GM18498 (cell line): ENCODE measurements around the gene SLC39A11.
"Not testable (repeated sequence)": the region's sequence is repeated elsewhere in the genome, so short reads cannot be mapped to it uniquely, and the experiment has no call there.

ENCODE experiments used
- ATAC-seq: cut with Tn5 transposase; IDR thresholded peaks from one replicate; pipeline ENCODE4 v1.9.1; 2021; ENCODE audit warnings: mild to moderate bottlenecking, moderate library complexity; ENCODE audit not compliant: unreplicated experiment

The SLC39A11 gene

DNA sequence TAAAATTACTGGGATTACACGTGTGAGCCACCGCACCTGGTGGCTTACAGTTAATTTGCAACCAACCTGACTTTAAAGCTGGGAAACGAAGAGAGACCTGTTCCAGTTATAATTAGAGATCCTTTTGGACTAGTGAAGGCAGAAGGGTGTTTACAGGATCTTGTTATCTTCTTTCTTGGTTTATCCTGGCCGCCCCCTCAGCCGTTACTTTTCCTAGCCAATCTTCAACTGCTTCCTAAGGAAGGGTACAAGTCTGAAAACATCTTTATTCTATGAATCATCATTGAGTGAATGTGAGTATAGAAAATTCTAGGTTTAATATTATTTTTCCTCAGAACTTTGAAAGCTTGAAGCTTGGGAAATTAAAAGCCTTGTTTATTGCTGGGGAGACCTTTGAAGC lies 286.5 kb downstream of the SLC39A11 start:
- ATAC-seq: no peak

DNA sequence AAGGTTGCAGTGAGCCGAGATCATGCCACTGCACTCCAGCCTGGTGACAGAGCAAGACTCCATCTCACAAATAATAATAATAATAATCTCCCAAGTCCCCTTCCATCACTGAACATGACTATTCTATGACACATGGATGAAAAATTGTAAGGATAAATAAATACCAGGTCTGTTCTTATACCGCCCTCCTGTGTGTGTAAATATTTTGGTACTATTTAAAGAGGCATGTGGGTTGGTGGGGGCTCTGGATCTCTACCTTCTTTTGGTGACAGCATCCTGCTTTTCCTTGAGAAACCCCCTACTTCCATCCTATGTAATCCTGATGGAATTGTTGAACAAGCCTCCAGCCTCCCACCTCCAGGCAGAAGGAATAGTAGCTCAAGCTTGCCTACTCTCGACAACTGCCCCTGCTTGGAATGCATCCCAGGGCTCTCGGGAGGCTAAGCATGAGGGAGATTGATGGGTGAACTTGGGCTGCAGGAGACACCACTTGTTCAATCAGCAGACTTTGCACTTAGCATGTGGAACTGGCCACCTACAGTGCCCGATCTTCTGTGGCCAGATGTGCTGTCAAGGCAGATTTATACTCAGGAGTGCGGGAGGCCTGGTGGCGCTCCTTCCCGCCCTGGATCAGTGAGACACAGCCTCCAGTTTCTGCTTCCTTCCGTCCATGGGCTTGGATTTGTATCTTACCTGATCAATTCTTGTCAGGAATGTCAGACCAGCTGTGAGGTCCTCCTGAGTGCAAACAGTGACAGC lies 287.4 kb downstream of the SLC39A11 start:
- ATAC-seq: no peak

DNA sequence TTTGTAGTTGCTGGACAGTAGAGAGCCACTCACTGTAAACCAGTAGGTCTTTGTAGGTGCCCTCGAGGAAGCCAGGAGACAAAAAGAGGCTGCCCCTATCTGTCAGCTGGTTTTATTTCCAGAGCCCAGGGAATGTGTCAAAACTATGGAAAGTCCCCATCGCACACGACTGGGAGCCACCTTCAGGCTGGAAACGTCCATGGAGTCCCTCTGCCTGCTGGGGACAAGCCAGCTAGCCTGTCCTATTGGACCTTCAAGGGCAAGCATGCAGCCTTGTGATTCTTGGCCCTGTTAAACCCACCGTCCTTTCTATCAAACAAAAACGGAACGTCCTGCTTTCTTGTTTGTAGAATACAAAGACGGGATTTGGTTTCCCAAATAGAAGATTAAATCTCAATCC lies 289.8 kb downstream of the SLC39A11 start:
- ATAC-seq: no peak

DNA sequence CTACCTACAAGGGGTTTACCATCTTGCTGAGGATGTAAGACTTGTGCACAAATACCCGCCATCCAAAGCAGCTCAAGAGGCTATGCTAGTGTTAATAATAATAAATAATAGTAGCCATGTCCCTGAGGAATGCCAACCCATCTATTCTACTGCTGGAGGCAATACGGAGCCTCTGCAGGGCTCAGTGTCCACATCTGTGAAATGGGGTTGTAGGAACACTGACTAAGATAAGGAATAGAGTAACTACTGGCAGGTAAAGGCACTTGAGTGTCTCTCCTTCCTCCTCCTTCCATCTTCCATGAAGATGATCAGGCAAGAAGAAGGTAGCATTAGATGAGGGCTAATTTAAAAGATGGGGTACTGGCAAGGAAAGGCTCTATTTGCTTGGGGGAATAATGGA lies 295.3 kb downstream of the SLC39A11 start:
- no peak for ATAC-seq

DNA sequence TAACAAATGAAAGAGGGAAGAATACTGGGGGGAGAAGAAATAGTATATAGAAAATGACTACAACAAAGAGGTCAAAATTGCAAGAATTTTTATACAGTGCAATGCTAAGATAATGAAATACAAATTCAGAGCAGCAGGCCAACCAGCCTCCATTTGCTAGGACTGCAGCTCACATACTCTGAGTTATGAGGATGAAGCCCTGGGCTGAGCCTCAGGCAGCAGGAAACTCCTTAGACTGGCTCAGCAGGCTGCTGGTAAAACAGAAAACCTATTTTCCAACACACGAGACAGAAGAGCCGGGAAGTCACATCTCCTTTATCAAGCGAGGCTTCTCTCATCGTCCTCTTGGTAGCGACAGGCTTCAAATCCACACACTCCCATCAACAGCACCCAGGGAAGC lies 296.5 kb downstream of the SLC39A11 start:
- ATAC-seq: no peak

DNA sequence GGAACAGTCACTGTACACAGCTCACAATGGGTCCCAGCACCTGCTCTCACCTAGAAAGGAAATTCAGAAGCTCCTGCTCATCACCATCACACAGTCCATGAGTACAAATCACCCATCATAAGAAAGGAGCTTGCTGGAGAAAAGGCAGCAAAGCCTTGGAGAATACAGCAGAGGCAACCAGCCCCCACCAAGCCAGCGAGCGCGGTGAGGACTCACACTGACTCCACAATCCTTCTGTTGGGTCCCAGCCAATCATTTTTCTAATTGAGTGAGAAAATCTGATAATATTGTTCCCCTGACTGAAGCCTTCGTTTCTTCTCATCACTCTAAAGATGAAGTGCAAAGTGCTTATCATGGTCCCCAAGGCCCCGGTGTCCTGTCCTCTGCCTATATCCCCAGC lies 298.3 kb downstream of the SLC39A11 start:
- no peak for ATAC-seq

DNA sequence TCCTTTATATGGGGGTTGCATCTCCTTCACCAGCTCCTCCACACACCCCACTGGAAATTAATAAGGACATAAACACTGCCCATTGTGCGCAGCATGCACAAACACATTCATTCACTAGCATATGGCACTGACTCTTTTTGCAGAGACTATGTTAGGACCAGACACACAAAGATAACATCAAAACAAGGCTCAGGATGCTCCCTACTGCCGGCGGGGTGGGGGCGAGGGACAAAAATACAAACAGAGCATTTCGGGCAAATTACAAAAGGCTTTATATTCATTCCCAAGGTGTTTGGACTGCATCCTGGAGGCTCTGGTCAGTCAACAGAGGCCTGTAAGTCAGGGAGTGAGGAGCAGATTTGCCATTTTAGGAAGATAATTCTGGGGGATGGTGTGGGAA lies 299.7 kb downstream of the SLC39A11 start:
- ATAC-seq: no peak

DNA sequence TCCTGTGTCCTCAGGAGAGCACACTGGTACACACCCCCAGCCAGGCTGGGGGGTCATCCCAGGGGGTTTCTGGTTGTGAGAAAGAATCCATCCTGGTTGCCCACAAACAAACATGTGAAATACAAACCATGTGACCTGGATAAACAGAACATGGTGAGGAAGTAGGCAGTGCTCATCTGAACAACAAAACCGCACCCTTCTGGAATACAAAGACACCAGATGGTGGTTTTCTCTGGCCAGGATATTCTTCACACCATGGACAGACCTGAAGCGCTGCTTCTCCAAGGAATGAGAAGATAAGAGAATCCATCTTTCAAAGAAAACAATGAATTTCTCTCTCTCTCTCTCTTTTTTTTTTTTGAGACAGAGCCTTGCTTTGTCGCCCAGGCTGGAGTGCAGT lies 302.3 kb downstream of the SLC39A11 start:
- no peak for ATAC-seq

DNA sequence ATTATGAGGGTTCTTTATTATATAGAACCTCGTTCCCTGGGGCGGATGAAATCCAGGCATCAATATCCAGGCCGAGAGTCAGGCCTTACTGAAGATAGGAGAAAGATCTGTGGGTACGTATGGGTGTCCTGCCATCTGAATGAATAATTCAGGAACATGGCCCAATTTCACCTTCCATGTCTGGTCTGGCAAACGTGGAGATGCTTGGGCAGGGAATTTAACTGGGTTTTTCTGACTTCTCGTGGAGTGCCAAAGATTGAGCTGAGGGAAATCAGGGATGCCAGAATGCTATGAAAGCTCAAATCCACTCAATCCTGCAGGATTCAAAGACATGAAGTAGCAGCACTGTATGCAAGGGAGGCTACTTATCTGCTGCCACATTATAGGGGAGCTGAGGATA lies 302.8 kb downstream of the SLC39A11 start:
- no peak for ATAC-seq

DNA sequence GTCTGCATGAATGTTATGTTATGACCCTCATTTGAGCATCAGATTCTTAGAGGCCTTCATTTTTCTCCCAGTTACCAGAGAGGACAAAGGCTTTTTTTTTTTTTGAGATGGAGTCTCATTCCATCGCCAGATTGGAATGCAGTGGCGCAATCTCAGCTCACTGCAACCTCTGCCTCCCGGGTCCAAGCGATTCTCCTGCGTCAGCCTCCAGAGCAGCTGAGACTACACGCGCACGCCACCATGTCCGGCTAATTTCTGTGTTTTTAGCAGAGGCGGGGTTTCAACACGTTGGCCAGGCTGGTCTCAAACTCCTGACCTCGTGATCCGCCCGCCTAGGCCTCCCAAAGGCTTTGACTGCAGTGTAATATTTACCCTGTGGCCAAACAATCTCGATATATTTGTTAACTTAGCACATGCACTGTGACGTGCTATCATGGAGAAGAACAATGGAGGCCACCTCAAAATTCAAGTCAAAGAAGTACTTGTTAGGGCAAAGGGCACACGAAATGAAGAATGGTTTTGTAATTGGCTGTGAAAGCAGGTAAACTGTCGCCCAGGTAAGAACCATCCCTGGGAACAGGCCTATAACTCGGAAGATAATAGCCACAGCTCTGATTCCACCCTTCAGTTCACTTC lies 303.4 kb downstream of the SLC39A11 start:
- no peak for ATAC-seq

DNA sequence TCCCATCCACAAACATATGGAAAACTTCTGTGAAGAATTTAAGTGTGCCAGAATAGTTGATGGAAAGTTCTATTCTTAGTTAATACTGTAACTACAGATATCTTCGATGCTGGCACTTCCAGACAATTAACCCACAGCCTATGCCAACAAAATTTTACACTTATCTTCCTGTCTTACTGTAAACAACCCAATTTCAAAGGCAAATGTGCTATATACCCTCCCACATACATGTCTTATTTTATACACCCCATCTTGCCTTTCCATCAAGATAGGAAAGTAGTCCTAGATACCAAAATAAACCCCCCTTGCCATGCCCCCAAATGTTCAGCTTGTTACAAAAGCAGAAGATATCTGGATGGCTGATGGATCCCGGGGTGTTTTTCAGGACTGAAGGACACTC lies 306.3 kb downstream of the SLC39A11 start:
- no peak for ATAC-seq

DNA sequence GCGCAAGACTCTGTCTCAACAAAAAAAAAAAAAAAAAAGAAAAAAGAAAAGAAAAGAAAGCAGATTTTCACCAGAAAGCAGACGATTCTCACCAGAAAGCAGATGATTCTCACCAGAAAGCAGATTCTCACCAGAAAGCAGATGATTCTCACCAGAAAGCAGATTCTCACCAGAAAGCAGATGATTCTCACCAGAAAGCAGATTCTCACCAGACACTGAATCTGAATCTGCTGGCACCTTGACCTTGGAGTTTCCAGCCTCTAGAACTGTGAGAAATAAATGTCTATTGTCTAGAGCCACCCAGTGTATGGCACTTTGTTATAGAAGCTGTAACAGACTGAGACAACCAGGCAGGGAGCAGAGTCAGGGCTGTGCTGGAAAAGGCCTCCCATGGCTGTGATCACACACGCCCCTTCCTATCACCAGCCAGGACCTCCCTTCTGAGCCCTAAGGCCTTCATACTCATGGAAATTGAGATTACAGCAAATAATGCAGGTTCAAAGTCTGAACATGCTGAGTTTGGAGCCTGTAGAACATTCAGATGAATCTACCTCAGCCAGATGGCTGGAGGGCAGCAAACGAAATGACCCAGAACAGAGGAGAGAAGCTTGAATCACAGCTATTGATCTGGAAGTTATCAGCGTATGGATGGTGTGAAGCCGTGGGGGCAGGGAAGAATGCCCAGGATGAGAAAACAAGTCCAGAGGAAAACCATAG lies 309.3 kb downstream of the SLC39A11 start:
- no peak for ATAC-seq

DNA sequence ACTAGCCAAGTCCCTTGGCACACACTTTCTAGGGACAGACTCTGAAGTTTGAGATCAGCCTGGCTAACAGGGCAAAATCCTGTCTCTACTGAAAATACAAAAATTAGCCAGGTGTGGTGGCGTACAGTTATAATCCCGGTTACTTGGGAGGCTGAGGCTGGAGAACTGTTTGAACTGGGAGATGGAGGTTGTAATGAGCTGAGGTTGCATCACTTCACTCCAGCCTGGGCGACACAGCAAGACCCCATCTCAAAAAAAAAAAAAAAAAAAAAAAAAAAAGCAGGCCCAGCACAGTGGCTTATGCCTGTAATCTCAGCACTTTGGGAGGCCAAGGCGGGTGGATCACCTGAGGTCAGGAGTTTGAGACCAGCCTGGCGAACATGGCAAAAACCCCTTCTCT lies 310.1 kb downstream of the SLC39A11 start:
- not testable (repeated sequence) for ATAC-seq

DNA sequence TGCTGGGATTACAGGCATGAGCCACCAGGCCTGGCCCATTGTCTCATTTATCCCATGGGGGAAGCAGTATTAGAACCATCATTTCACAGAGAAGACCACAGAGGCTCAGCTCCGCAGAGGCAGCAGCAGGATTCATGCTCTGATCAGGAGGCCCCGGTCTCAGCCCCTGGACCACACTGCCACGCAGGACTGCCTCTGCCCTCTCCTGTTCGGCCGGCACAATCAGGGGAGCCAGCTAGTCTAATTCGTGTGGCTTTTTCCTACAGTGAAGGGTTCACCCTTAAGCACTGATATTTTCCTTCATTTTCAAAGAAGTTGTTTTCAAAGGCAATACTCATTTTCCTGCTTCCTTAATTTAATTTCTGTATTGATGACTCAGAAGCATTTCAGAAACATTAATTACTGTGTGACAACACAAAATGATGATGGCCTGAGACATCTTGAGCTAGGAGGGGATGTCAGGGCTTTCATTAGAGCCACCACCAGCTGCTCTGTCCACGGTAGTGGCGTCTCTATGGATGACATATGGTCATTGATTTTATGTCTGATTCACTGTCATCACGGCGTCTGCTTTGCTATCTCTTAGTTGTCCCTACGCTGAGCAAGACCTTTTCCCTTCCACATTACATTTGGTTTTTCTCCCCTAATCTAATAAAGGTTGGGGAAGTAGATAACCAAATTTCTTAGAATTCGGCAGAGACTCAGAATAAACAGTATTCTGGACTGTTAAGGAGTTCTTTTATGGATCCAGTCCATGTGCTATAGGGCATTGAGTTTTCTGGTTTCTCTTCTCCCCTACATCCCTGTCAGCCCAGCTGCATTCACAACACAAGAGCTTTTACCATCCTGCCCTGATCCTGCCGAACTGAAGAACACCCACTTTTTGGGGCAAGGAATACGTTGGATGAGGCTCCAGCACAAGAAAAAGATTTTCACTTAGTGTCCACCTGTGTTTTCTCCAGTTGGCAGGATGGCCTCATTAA lies 314.0 kb downstream of the SLC39A11 start:
- ATAC-seq: no peak

DNA sequence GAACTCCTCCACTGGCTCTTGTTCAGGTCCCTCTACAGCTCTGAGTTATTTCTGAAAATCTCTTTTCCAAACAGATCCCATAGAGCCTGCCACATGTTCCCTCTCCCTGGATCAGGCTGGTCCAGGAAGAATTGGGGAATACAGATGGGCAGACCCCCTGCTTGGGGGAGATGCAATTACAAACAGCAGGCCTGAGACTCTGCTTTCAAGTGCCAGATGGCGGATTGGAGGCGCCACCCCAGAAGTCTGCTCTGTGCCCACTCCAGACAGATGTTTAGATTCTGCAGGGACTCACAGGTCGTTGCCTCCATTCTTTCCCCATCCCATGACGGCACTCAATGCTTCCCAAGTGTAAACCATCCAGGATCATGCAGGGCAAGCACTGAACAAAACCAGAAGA lies 316.6 kb downstream of the SLC39A11 start:
- no peak for ATAC-seq

DNA sequence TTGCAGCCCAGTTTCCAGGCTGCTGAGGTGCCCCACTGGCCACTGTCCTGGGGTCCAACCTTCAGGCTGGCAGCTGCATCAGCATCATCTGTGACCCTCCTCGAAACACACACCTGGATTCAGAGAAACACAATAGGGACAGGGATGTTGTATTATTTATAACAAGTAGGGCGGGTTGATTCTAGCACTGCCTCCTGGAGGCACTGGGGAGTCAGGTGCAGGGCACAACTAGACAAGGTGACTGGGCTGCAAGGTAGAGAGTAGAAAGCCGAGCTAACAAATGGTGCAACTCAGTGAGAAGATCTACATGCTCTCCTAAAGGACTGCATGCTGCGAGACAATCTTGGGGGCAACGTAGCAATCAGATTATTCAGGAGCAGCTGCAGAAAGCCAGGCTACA lies 317.3 kb downstream of the SLC39A11 start:
- no peak for ATAC-seq

DNA sequence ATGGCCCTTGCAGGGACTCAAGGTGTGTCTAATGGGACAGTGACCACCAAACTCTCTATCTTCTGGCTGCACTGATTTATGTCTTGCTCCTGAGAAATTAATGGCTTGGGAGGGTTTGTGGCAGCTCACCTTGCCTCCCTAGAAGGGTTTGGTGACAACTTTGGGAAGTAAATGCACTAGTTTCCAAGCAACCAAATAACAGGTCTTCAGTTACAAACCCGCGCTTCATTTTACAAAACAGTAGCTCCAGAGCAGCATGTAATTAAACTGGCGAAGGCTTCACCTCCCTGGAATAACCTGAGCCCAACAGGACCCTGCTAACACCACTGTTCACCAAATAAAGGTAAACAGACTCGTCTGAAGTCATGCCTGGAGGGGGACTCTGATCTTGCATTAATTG lies 318.3 kb downstream of the SLC39A11 start:
- no peak for ATAC-seq

DNA sequence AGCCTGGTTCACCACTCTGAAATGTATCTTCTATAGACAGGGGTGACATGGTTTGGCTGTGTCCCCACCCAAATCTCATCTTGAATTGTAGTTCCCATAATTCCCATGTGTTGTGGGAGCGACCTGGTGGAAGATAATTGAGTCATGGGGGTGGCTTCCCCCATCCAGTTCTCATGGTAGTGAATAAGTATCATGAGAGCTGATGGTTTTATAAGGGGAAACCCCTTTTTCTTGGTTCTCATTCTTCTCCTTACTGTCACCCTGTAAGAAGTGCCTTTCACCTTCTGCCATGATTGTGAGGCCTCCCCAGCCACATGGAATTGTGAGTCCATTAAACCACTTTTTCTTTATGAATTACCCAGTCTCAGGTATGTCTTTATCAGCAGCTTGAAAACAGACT lies 319.3 kb downstream of the SLC39A11 start:
- not testable (repeated sequence) for ATAC-seq

DNA sequence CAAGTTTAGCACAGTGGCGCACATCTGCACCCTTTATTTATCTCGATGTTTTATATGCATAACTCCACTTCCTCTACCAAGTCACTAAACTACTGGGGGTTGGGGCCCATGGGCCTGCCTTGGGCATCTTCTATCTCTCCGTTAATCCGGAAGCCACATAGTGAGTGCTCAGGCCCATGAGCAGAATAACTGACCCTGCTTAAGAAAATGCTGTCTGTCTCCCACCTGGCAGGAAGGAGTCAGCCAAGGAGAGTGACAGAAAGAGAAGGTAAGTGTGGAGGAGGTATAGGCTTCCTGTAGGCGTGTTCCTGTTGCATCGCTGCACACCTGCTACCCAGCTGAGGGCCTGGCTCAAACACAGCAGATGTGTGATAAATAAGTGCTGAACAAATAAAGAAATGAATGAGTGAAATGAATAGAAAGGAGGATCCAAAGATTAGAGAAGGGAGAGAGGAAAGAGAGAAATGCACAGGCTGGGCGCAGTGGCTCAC lies 320.1 kb downstream of the SLC39A11 start:
- ATAC-seq: no peak

DNA sequence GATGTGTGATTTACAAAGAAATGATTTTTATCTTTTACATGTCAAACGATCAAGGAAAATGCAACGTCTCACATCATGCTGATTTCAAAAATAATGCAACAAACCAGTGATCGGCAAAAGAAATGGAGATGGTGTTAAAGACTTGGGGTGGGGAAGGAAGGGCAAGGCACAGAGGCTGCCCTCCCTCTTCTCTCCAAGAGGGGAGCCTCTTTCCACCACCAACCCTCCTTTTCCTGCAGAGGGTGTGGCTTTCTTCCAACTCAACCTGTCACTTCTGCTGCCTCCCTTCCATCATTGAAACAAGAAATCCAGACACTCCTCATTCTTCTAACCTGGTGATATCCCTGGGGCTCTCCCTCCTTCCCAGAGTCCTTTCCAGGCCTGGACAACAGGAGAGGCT lies 320.8 kb downstream of the SLC39A11 start:
- ATAC-seq: no peak
